Gastroesophageal sphincter (tissue), 3 donors: ENCODE results near the gene ARHGAP29.

Experiments used
- EP300 ChIP-seq: sonication (generic); formaldehyde crosslinking; IDR thresholded peaks from one replicate; pipeline ENCODE4 v1.6.1; 2017; ENCODE audit warnings: antibody characterized with exemption, mild to moderate bottlenecking
- POLR2A ChIP-seq, 2 donors: fragments of 450-650 bp; IDR thresholded peaks; one replicate each; pipeline ENCODE4 v1.6.1; 2017; ENCODE audit warnings: antibody characterized with exemption in 2 of 2, mild to moderate bottlenecking in 2 of 2, moderate library complexity in 1 of 2
- POLR2AphosphoS5 ChIP-seq: sonication (generic); formaldehyde crosslinking; IDR thresholded peaks from one replicate; pipeline ENCODE4 v1.6.1; 2017; ENCODE audit warnings: antibody characterized with exemption
- TF ChIP-seq, protein P1 (sequence below), 4 experiments: fragments of 200-600 bp in 2 of 4; fragments of 450-650 bp in 2 of 4; sonication (generic) in 1 of 4; IDR thresholded peaks; one replicate each; pipeline ENCODE4 v1.5.1; 2017 to 2019; ENCODE audit warnings: antibody characterized with exemption in 4 of 4, mild to moderate bottlenecking in 2 of 4, moderate library complexity in 2 of 4

- TF ChIP-seq POLR2AphosphoS5, result no peak
- TF ChIP-seq POLR2A (IDR thresholded peaks at IDR 0.05), result no peak
- TF ChIP-seq, protein P1, sequence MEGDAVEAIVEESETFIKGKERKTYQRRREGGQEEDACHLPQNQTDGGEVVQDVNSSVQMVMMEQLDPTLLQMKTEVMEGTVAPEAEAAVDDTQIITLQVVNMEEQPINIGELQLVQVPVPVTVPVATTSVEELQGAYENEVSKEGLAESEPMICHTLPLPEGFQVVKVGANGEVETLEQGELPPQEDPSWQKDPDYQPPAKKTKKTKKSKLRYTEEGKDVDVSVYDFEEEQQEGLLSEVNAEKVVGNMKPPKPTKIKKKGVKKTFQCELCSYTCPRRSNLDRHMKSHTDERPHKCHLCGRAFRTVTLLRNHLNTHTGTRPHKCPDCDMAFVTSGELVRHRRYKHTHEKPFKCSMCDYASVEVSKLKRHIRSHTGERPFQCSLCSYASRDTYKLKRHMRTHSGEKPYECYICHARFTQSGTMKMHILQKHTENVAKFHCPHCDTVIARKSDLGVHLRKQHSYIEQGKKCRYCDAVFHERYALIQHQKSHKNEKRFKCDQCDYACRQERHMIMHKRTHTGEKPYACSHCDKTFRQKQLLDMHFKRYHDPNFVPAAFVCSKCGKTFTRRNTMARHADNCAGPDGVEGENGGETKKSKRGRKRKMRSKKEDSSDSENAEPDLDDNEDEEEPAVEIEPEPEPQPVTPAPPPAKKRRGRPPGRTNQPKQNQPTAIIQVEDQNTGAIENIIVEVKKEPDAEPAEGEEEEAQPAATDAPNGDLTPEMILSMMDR (IDR thresholded peaks at IDR 0.05), result no peak
- no peak for TF ChIP-seq EP300
Measured at GRCh38 chr1:94215955-94216354, 21.4 kb downstream of the ARHGAP29 start.
